ENCODE measurements around the gene TXNRD1.

TXNRD1 gene

DNA sequence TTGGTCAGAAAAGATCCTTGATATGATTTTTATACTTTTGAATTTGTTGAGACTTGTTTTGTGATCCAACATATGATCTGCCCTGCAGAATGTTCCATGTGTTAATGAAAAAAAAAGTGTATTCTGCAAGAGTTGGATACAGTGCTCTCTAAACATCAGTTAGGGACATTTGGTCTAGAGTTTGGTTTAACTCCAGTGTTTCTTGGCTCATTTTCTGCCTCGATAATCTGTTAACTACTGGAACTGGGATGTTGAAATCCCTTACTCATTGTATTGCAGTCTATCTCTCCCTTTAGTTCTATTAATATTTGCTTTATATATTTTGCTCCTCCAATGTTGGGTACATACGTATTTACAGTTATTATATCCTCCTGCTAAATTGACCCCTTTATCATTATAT, 18.3 kb upstream of the TXNRD1 start:
- Histone ChIP-seq H3K9me3 (ENCODE audit: control insufficient read depth, insufficient read depth, low read depth, low read length) (no peaks in the 10 kb centered on the region), H3K4me1 (ENCODE audit: control insufficient read depth, insufficient read depth, low read length) (no peaks in the 10 kb centered on the region), H3K36me3 (ENCODE audit: control insufficient read depth in 2 of 2, insufficient read depth in 1 of 2, low read length in 2 of 2) (no peaks in the 10 kb centered on the region), H3K27ac (ENCODE audit: extremely low read depth, low read depth, low read length) (no peak overlapping the region), H3K4me3 (ENCODE audit: low read depth, low read length) (no peak overlapping the region)
- ChIA-PET CTCF (no interaction called here), POLR2A (no interaction called here)
- TF ChIP-seq ZIC2 (tag by site-specific recombination; IDR thresholded peaks at IDR 0.05), result no peak
- no peak for TF ChIP-seq ZNF548 (tag by site-specific recombination; IDR thresholded peaks at IDR 0.05)
- TF ChIP-seq GLIS1 (tag by site-specific recombination; IDR thresholded peaks at IDR 0.05), result no peak
- no peak for TF ChIP-seq ZNF707 (tag by site-specific recombination; IDR thresholded peaks at IDR 0.05)
- TF ChIP-seq ZNF19 (tag by site-specific recombination; IDR thresholded peaks at IDR 0.05; ENCODE audit: low read depth), result no peak
- no peak for TF ChIP-seq SETDB1 (IDR thresholded peaks at IDR 0.05; ENCODE audit: insufficient read length, low read length)

DNA sequence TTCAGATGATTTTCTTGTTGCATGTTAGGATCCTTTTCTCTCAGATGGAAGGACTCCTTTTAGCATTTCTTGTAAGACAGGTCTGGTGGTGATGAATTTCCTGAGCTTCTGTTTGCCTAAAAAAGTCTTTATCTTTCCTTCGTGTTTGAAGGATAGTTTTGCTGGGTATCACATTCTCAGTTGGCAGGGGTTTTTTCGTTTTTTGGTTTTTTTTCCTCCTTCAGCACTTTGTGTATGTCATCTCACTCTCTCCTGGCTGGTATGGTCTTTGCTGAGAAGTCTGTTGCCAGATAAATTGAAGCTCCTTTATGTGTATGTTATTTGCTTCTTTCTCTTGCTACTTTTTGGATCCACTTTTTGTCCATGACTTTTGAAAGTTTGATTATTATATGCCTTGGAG, 15.6 kb upstream of the TXNRD1 start:
- H3K4me3 ChIP-seq (ENCODE audit: low read depth, low read length), result no peak overlapping the region
- TF ChIP-seq ZIC2 (tag by site-specific recombination; IDR thresholded peaks at IDR 0.05), result no peak
- TF ChIP-seq SETDB1 (IDR thresholded peaks at IDR 0.05; ENCODE audit: insufficient read length, low read length), result peak; percentile 90
- no peaks in the 10 kb centered on the region for H3K36me3 ChIP-seq (ENCODE audit: control insufficient read depth in 2 of 2, insufficient read depth in 1 of 2, low read length in 2 of 2)
- H3K27ac ChIP-seq (ENCODE audit: extremely low read depth, low read depth, low read length), result no peak overlapping the region
- no peaks in the 10 kb centered on the region for H3K4me1 ChIP-seq (ENCODE audit: control insufficient read depth, insufficient read depth, low read length)
- no peaks in the 10 kb centered on the region for H3K9me3 ChIP-seq (ENCODE audit: control insufficient read depth, insufficient read depth, low read depth, low read length)
- CTCF ChIA-PET, result interaction anchor here (0.6 to 2.6 kb wide), 14 partner anchors 14 to 868 kb away, joined by 3 to 12 read pairs (median 4); no protein-coding TSS in a partner anchor
- POLR2A ChIA-PET, result no interaction called here

DNA sequence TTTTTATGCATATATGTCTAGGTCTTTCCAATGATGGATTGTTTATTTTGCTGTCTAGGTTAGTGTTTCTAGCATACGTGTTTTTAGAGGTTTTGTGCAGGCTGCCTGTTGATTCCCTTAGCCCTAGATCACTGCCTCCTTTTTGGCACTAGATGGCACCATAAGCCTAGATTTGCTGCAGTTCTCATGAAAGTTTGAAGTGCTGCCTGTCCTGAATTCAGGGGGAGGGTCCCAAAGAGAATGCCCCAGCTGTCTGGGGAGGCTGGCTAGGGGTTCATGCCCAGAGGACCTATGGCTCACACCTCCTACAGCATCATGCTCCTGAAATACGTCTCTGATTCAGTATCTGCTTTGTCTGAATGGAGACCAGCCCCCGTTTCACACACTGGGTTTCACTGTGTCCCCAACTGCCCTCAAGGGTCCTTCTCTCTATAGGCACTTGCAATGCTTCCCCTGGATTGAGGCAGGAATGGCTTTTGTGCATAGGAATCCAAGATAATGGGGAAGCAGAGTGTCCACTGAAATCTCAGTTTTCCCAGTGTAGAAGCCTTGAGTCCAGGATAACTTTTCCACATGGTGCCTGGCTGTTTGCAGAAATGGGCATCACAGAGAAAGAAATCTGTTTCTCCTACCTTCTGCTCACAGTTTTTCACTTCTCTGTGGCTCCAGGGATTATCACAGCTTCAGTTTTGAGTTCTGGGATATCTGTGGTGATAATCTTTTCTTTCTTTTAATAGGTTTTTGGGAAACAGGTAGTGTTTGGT, 14.2 kb upstream of the TXNRD1 start:
- no peak overlapping the region for H3K27ac ChIP-seq (ENCODE audit: extremely low read depth, low read depth, low read length)
- ChIA-PET CTCF (interaction anchor here (0.6 to 2.6 kb wide), 14 partner anchors 9 to 932 kb away, joined by 3 to 12 read pairs (median 3); no protein-coding TSS in a partner anchor), POLR2A (no interaction called here)
- no peaks in the 10 kb centered on the region for H3K9me3 ChIP-seq (ENCODE audit: control insufficient read depth, insufficient read depth, low read depth, low read length)
- H3K36me3 ChIP-seq (ENCODE audit: control insufficient read depth in 2 of 2, insufficient read depth in 1 of 2, low read length in 2 of 2), result no peaks in the 10 kb centered on the region
- no peak overlapping the region for H3K4me3 ChIP-seq (ENCODE audit: low read depth, low read length)
- H3K4me1 ChIP-seq (ENCODE audit: control insufficient read depth, insufficient read depth, low read length), result no peaks in the 10 kb centered on the region
- TF ChIP-seq OSR2 (tag by site-specific recombination; IDR thresholded peaks at IDR 0.05) (no peak), ZBTB1 (tag by site-specific recombination; IDR thresholded peaks at IDR 0.05) (no peak), ZNF785 (tag by site-specific recombination; IDR thresholded peaks at IDR 0.05) (no peak), ZNF366 (tag by site-specific recombination; conservative IDR thresholded peaks at IDR 0.05) (no peak), ZNF16 (tag by site-specific recombination; IDR thresholded peaks at IDR 0.05; ENCODE audit: low read depth) (no peak), KLF16 (tag by site-specific recombination; IDR thresholded peaks at IDR 0.05) (no peak), SCRT2 (tag by site-specific recombination; IDR thresholded peaks at IDR 0.05) (peak; percentile 99), ZNF670 (tag by site-specific recombination; IDR thresholded peaks at IDR 0.05; ENCODE audit: low read depth) (no peak), ZNF664 (tag by site-specific recombination; IDR thresholded peaks at IDR 0.05) (no peak), GLIS2 (tag by site-specific recombination; IDR thresholded peaks at IDR 0.05) (no peak), YY2 (tag by site-specific recombination; IDR thresholded peaks at IDR 0.05) (no peak), ZBTB8A (tag by site-specific recombination; IDR thresholded peaks at IDR 0.05) (no peak), ZNF335 (tag by site-specific recombination; conservative IDR thresholded peaks at IDR 0.05) (peak; percentile 23; the same call in 1 of the 2 replicates)
- TF ChIP-seq, protein P1, sequence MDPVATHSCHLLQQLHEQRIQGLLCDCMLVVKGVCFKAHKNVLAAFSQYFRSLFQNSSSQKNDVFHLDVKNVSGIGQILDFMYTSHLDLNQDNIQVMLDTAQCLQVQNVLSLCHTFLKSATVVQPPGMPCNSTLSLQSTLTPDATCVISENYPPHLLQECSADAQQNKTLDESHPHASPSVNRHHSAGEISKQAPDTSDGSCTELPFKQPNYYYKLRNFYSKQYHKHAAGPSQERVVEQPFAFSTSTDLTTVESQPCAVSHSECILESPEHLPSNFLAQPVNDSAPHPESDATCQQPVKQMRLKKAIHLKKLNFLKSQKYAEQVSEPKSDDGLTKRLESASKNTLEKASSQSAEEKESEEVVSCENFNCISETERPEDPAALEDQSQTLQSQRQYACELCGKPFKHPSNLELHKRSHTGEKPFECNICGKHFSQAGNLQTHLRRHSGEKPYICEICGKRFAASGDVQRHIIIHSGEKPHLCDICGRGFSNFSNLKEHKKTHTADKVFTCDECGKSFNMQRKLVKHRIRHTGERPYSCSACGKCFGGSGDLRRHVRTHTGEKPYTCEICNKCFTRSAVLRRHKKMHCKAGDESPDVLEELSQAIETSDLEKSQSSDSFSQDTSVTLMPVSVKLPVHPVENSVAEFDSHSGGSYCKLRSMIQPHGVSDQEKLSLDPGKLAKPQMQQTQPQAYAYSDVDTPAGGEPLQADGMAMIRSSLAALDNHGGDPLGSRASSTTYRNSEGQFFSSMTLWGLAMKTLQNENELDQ (tag by site-specific recombination; IDR thresholded peaks at IDR 0.05; ENCODE audit: low read depth), result no peak
- TF ChIP-seq, protein P2, sequence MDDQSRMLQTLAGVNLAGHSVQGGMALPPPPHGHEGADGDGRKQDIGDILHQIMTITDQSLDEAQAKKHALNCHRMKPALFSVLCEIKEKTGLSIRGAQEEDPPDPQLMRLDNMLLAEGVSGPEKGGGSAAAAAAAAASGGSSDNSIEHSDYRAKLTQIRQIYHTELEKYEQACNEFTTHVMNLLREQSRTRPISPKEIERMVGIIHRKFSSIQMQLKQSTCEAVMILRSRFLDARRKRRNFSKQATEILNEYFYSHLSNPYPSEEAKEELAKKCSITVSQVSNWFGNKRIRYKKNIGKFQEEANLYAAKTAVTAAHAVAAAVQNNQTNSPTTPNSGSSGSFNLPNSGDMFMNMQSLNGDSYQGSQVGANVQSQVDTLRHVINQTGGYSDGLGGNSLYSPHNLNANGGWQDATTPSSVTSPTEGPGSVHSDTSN (CRISPR knock-in tag; IDR thresholded peaks at IDR 0.05), result no peak
- TF ChIP-seq, protein P3, sequence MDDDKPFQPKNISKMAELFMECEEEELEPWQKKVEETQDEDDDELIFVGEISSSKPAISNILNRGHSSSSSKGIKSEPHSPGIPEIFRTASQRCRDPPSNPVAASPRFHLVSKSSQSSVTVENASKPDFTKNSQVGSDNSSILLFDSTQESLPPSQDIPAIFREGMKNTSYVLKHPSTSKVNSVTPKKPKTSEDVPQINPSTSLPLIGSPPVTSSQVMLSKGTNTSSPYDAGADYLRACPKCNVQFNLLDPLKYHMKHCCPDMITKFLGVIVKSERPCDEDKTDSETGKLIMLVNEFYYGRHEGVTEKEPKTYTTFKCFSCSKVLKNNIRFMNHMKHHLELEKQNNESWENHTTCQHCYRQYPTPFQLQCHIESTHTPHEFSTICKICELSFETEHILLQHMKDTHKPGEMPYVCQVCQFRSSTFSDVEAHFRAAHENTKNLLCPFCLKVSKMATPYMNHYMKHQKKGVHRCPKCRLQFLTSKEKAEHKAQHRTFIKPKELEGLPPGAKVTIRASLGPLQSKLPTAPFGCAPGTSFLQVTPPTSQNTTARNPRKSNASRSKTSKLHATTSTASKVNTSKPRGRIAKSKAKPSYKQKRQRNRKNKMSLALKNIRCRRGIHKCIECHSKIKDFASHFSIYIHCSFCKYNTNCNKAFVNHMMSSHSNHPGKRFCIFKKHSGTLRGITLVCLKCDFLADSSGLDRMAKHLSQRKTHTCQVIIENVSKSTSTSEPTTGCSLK (tag by site-specific recombination; IDR thresholded peaks at IDR 0.05), result no peak
- TF ChIP-seq, protein P4, sequence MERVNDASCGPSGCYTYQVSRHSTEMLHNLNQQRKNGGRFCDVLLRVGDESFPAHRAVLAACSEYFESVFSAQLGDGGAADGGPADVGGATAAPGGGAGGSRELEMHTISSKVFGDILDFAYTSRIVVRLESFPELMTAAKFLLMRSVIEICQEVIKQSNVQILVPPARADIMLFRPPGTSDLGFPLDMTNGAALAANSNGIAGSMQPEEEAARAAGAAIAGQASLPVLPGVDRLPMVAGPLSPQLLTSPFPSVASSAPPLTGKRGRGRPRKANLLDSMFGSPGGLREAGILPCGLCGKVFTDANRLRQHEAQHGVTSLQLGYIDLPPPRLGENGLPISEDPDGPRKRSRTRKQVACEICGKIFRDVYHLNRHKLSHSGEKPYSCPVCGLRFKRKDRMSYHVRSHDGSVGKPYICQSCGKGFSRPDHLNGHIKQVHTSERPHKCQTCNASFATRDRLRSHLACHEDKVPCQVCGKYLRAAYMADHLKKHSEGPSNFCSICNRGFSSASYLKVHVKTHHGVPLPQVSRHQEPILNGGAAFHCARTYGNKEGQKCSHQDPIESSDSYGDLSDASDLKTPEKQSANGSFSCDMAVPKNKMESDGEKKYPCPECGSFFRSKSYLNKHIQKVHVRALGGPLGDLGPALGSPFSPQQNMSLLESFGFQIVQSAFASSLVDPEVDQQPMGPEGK (tag by site-specific recombination; IDR thresholded peaks at IDR 0.05), result 0 out of 2 replicates have a peak, but pooled peaks have one; percentile 17
